HG02938 (cell line): Measurements from ENCODE around the gene MXI1.
A peak's percentile ranks its signal among the peaks of the same experiment; 100 is the strongest.
"Not testable (repeated sequence)": the region's sequence is repeated elsewhere in the genome, so short reads cannot be mapped to it uniquely, and the experiment has no call there.

Experiments used
- ATAC-seq: cut with Tn5 transposase; IDR thresholded peaks from one replicate; pipeline ENCODE4 v1.9.1; 2021; ENCODE audit warnings: mild to moderate bottlenecking, moderate library complexity; ENCODE audit not compliant: unreplicated experiment

MXI1 gene

DNA sequence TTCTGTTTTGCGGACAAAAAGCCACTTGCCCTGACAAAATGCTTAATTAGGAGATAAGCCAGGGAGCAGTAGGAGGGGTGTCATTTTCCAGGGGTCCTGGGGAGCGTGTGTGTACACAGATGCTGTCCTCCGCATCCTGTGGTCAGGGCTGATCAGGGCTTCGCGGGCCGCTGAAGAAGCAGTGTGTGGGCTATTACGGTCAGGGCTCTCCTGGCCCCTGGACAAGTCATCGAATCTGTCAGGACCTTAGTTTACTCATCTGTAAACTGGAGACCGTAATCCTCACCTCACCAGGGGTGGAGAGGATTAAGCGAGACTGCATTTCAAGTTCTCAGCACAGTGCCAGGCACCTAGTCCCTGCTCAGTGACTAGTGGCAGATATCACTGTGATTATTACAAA lies 26.0 kb upstream of the MXI1 start:
- no peak for ATAC-seq

DNA sequence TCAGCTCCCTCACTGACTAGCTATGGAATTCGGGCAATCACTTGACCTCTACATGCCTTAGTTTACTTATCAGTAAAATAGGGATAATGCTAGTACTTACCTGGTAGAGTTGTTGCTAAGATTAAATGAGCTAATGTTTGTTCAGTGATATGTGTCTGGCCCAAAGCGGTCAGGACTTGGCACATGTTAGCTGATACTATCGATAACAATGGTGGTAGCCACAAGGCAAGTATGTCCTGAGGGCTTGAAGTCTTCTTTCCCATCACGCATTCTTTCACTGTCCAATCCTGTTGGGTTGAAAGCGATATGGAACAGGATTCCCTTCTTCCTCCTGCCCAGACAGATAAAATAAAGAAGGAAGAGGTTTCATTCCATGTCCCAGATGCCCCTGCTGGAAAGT lies 25.5 kb upstream of the MXI1 start:
- ATAC-seq: no peak

DNA sequence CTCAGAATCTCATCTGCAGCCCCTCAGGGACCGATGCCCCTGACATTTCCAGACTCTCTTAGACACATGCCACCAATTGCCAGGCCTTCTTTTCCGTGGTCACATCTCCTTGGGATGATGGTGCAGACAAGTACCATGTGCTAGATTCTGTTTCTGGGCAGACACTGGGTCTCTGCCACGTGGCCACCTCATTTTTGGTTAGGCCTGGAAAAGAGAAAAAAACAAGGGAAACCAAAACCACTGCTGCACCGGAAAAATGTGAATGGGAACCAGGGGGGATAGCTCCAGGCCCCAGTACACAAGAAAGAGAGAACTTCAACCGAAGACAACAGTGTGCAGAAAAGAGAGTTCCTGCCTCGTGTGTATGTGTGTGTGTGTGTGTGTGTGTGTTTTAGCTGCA lies 23.0 kb upstream of the MXI1 start:
- ATAC-seq: no peak

DNA sequence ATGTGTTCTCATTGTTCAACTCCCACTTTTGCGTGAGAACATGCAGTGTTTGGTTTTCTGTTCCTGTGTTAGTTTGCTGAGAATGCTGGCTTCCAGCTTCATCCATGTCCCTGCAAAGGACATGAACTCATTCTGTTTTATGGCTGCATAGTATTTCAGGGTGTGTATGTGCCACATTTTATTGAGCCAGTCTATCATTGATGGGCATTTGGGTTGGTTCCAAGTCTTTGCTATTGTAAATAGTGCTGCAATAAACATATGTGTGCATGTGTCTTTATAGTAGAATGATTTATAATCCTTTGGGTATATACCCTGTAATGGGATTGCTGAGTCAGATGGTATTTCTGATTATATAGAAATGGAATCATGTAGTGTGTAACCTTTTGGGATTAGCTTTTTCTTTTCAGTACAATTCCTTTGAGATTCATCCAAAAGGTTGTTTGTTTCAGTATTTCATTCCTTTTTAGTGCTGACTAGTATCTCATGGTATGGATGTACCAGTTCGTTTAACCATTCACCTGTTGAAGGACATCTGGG lies 21.7 kb upstream of the MXI1 start:
- ATAC-seq: not testable (repeated sequence)

DNA sequence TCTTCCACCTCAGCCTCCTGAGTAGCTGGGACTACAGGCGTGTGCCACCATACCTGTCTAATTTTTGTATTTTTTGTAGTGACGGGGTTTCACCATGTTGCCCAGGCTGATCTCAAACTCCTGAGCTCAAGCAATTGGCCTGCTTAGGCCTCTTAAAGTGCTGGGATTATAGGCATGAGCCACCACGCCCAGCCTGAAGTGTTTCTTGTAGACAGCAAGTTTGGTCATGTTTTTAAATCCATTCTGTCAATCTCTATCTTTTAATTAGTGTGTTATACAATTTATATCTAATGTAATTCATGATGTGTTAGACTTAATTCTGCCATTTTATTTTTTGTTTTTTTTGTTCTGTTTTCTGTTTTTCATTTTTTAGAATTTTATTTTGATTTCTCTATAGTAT lies 17.2 kb upstream of the MXI1 start:
- ATAC-seq: no peak

DNA sequence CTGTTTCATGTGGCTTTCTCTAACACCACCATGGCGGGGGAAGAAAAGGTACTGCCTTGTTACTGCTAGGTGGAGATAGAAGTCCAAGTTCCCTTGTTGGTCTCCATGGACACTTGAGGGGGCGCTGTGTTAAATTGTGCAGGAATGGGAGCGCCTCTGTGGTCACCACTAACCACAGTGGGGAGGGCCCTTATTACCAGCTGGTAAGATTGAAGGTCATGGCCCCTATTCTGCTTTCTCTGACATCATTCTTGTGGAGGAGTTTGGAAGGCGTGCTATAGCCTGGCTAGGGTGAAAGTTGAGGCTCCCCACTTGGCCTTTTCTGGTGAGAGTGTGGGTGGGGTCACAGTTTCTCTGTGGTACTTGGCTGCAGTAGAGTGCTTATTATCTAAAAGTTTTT lies 14.9 kb upstream of the MXI1 start:
- peak; percentile 62 for ATAC-seq

DNA sequence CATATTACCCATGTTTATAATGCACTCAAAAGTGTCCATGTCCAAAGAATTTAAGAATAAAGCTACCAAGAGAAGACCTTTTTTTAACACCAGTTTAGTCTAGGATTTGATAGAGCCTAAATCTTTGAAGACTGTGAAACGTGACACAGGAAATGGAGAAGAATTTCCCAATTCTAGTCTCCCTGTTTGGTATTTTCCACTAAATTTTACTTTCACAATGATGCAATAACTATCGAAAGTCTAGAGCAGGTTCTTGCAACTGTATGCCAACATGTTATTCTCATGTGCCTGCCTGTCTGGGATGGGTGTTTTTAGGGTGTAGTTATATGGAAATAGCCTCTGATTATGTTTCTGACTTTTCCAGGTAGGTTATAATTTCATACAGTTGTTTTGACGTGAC lies 6.9 kb upstream of the MXI1 start:
- no peak for ATAC-seq

DNA sequence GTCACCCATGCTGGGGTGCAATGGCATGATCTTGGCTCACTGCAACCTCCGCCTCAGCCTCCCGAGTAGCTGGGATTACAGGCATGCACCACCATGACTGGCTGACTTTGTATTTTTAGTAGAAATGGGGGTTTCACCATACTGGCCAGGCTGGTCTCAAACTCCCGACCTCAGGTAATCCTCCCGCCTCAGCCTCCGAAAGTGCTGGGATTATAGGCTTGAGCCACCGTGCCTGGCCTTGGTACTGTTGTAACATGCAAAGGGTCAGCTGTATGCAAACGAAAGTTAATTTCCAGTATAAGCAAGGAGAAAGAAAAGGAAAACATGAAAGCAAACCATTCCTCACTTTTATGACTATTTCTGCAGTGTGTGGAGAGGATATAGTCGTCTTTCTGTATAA lies 6.4 kb upstream of the MXI1 start:
- not testable (repeated sequence) for ATAC-seq

DNA sequence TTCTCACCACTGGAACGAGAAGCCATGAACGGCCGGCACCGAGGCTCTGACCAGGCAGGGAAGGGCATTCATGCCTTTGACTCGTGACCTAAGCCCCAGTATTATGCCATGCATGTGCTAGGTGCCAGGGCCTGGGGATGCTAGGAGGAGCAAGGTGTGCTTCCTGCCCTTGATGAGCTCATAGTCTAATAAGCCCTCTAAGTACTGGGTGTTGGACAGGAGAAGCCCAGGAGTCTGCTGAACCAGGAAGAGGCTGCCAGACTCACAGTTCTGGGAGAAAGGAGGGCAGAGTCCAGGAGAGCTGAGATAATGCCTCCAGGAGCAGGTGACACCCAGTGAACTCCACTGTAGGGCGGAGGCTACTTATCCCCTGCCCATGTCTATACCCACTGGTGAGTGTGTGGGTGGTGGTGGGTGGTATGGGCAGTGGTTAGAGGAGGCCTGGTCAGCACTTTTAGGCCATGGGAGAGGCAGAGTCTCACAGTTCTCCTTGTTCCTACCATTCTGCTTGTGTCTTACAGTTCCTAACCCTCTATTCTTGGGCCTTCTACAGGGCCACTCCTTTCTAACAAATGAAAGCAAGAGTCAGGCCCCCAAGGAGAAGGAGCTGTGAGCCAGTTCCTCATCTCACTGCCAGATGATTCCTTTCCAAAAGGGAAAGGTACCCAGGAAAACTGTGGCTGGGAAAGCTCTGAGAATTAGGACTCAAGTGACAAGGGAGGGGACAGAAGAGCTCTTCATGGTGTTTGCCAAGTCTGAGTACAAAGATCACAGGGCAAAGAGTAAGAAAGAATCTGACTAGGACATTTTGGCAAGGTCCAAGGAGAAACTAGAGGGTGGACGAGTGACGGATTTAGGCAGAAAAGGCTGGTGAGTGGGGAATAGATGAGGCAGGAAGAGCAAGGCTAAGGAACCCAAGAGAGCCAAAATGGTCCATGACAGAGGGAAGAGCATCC lies 3.6 kb upstream of the MXI1 start:
- no peak for ATAC-seq

DNA sequence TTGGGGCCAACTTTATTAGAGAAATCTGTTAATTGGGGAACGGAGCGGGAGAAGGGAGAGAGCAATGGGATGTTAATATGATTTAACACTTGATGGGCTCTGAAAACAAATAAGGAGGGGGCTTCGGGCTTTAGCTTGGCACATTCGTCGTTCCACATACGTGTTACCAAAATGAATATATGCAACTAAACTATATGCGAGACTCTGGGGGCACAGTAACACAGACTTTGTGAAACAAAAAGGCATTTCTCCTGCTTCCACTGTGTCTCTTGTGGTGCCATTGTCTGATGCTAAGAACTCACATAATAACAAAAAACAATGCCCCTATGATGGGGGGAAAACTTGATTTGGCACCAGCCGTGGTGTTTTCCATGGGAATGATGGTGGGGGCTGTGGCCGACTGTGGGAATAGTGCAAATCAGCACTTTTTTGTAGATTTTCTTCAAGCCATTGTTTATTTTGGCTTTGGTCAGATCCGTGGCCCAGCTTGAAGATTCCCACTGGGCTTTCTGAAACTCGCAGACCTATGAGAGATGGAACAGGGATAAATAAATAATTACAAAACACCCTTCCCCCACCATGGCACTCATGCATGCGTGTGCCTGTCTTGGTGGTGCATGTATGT lies 2.2 kb upstream of the MXI1 start:
- no peak for ATAC-seq

DNA sequence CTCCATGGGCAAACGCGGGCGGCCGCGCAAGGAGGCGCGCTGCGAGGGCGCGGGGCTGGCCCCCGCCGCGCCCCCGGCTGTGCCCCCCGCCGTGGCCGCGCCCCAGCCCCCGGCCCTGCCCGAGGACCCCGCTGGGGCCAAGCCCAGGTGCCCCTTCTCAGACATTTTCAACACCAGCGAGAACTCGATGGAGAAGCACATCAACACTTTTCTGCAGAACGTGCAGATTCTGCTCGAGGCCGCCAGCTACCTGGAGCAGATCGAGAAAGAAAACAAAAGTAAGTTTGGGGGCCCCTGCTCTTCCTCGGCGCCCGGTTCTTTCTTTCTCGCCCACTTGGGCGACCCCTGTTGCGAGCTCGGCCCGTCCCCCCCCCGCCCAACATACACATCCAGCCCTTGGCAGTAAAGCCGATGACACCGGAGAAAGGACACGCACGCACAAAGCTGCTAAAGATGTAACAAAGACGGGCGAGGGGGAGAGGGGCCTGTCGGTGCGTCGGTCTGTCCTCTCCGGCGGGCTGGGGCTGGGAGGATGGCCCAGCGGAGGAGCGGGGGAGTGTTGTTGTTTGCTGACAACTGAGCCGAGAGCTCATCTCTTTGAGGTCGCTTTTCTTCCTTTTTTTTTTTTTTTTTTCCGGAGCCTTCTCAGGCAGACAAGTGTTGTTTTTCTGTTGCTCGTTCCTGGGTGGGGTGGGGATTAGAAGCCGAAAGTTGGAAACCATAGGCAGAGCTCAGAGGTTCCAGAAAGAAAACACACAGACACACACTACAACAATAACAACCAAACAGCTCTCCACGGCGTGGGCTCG lies 604 bp downstream of the MXI1 start:
- no peak for ATAC-seq

DNA sequence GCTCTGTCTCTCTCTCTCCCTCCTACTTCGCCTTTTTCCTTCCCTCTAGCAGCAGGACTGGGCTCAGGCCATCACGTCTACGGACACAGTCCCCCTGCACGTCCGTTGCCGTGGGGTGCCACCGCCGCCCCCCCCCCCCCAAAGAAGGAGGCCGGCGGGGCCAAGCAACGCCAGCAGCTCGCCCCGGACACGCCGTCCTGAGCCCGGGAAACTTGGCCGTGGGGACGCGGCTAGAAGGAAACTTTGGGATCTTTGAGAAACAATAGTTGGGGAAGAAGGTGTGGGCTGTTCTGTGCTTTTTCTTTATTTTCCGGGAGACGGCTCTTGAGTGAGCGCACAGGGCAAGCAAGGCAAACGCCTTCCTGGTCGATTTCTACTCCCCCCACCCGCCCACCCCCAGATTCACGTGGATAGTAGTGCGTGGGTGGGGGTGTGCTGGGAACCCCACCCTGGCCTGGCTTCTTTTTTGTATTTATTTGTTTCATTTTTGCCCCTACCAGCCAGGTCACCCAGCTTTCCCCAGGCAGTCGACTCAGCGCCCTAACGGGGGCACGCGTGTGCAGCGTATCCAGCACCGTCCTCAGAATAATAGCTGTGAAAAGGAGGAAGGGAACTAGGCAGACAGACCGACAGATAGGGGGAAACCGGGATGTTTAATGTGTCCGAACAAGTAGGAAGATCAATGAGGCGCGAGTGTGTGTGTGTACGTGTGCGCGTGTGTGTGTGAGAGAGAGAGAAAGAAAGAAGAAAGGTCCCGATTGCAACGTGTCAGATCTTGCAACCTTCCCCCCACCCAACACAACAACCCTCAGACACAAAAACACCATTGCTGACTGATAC lies 1.4 kb downstream of the MXI1 start:
- ATAC-seq: no peak

DNA sequence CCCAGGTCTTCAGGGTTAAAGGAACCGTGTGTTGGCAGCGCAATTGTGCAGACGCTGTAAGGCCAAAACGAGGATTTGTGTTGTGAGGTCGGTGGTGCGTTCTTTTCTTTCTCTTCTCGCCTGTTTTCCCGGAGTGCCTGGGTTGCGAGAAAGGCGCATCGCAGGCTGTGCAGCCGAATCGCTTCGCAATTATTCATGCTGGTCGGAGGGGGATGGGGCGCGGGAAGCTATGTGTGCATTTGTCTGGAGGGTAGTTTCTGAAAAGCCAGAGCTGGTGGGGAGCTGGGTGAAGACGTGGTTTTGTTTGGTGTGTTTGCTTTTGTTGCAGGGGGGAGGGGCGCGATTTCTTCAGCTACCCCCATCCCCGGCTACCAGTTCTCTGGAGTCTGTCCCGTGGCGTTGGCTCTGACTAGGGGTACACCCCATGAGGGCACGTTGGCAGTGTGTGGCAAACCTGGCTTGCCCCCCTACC lies 2.1 kb downstream of the MXI1 start:
- no peak for ATAC-seq

DNA sequence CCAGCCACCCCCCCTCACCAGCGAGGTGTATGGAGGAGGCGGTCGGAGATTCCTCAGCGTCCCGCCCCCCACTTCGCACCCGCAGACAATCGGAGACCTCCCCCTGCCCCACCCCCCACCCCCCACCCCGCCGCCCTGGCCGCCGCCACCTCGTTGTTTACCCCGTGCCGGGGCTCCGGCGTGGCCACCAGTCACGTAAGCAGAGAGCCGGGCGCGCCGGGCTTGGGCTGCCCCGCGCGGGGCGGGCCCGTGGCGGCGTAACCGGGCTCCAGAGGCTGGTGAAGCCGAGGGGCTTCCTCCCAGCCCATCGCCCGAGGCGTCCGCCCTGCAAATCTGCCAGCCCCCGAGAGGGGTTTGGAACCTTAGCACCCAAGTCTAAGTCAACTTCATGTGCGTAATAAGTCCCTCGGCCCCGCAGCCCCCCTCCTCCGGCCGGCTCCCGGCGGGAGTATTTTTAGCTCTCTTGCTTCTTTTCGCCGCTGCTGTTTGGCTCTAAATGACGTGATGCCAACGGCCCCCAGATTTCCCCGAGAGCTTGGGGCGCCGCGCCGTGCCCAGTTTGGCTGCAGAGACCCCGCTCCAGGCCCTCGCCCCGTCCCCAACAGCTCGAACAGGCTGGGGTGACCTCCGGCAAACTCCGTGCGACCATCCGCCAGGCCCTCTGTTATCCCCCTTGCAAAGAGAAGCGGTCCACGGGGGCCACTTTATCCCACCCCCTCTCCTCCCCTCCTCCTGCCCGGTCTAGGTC lies 2.7 kb downstream of the MXI1 start:
- no peak for ATAC-seq

DNA sequence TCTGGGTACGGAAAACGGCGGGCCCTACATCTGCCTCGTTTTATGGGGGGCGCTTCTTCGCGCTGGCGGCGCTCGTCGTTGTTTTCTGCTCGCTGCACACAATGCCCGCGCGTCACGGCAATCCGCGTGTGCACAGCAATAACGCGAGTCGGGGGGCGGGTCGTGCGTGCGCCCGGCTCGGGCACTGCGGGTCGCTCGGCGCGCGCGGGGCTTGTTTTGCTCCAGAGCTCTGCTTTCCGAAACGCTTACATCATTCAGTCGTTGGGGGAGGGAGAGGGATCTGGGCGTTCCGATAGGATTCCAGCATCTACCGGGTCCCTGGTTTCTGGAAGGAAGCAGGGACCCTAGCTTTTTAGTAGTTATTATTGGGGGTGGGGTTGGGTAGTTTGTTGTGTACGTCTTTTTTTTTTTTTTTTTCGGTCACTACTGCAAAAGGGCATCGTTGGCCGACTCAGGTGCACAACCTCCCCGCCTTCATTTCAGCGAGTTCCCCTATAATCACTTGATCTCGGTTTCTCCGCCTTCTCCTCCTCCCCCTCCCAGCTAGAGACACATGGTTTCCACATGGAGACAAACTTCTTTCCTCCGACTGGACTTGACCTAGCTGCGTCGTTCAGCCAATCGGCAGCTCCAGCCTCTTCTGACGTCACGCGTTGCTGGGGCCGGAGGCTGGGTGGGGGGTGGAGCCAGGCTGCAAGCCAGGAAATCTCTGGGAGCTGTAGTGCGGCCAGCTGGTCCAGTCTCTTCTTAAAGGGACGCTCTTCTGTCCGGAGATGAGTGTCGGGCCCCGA lies 3.5 kb downstream of the MXI1 start:
- peak; percentile 68 for ATAC-seq

DNA sequence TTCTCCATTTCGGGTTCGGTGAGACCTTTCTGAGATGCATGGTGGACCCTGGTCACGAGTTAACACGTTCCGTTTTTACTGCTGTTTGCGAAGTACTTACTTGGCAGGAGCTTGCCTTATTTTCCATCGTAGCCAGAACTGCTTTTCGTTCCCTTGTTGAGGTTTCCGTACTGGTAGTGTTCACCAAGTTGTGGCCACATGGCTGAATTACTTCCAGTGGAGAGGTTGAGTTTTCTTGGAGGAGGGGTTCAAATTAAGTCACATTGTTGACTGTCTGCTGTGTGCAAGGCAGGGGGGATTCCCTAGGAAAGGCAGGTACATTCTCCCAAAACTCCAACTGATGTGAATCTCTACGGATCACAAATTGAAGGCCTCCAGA lies 4.0 kb downstream of the MXI1 start:
- no peak for ATAC-seq

DNA sequence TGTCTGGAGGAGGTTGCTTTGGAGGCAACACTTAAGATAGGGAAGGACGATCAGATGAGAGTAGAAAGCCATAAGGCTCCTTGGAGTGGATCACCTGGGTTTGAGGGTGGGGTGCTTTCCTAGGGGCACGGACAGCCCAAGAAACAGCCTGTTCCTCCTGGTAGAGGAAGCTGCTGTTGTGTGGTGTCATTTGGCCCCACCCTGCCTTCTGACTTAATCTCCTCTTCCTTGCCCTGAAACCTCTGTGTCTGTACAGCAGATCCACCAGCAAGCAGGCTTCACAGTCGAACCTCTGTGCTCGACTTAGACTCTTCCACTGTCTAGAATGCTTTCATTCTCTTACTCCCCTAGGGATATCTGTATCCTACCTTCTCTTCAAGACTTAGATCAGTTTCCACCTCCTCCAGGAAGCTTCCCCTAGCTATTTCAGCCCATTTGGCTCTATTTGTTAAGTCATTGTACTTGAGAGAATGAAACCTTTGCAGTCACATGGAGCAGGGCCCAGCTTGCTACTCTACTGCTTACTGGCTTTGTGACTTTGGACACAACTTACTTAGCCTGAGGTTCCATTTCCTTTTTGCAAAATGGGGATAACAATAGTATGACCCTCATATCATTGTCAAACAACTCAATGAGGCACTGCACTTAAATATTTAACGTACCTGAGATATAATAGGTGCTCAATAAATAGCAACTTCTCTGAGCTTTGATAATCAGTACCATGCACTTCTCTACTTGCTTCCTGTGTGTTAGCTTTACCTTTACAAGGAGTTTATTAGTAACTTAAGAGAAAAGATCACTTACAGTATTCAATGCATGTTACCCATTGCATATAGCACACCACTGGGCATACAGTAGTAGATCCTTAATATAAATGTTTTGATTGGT lies 5.0 kb downstream of the MXI1 start:
- no peak for ATAC-seq

DNA sequence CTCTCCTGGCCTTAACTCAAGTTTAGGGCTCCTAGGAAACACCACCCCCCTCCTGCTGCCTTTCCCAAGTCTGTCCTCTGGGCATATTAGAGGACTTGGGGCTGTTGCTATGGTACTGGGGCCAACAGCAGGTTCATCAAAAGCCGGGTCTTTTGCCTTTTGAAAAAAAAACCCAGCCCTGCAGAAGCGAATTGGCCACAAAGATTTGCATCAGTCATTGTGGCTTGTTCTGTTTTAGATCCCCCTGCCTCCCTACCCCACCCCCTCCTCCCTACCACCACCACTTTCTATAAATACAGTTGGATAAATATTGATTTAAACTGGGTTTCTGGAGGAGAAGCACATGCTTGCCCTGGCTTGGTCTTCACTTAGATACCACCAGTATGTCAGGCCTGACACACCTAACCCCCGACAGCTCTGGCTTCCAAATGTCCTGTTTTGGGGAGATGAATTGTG lies 7.0 kb downstream of the MXI1 start:
- no peak for ATAC-seq
